Mononuclear cell (primary cell): Measurements from ENCODE around the gene ERC2. TPM values are rescaled to one million over a fixed set of nuclear protein-coding genes. Genes with fewer than 3 reads are reported as not detected.

Experiments used
- H3K27me3 ChIP-seq: 2 replicates; pipeline ENCODE4 v1.6.0; 2011; ENCODE audit warnings: low read length, control low read depth; ENCODE audit not compliant: insufficient read depth
- H3K4me1 ChIP-seq: 2 replicates; pipeline ENCODE4 v1.5.1; 2011; ENCODE audit warnings: mild to moderate bottlenecking, low read length, control low read depth; ENCODE audit not compliant: insufficient read depth
- H3K4me3 ChIP-seq: 2 replicates; pipeline ENCODE4 v1.5.1; 2011; ENCODE audit warnings: mild to moderate bottlenecking, low read length, moderate library complexity
- H3K9me3 ChIP-seq: 2 replicates; pipeline ENCODE4 v1.5.1; 2011; ENCODE audit warnings: low read depth, mild to moderate bottlenecking, control low read depth, low read length
- total RNA-seq: library from RNA; depleted of rRNA; stranded (reverse); fragments of >200 nt; gene quantifications from one replicate; pipeline ENCODE4 v1.2.3, GENCODE V29; 2012

Gene ERC2
- total RNA-seq, 1 donor = 0.10 TPM

DNA sequence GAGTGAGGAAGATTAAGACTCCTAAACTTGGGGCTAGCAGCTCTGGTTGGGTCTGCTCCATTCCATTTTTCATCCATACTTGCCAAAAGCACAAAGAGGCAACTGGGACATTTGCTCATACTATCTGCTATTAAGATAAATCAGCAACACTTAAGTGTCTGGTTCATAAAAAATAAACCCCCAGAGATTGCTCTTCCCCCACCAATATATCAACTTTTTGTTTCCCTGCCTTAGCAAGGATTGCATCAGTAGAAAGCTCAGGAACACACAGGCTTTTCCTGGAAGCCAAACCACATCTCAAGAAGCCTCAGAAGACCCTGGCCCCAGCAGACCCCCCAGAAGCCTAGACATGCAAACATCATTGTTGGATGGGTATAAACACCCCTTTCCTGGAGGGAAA, 748.8 kb downstream of the ERC2 start:
- H3K4me3 ChIP-seq = no peak overlapping the region
- H3K27me3 ChIP-seq = no peaks in the 10 kb centered on the region
- H3K9me3 ChIP-seq = no peaks in the 10 kb centered on the region
- H3K4me1 ChIP-seq = no peaks in the 10 kb centered on the region

DNA sequence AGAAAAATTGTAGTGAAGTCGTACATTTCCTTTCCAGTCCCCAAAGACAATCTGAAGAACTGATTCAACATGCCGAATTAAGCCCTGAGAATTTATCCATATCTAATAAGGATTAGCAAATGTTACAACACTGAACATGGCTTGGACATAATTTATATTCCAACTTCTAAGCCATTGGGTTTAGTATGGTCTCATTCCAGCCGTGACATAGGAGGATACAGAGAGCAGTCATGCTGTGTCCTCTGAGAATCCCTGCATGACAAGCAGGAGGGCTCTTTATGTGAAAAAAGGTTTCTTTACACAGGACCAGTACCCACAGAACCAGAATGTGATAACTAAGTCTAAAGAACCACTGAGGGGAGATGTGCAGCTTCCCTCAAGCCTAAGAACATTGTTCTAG, 749.3 kb downstream of the ERC2 start:
- no peaks in the 10 kb centered on the region for H3K9me3 ChIP-seq
- no peaks in the 10 kb centered on the region for H3K4me1 ChIP-seq
- no peak overlapping the region for H3K4me3 ChIP-seq
- no peaks in the 10 kb centered on the region for H3K27me3 ChIP-seq

DNA sequence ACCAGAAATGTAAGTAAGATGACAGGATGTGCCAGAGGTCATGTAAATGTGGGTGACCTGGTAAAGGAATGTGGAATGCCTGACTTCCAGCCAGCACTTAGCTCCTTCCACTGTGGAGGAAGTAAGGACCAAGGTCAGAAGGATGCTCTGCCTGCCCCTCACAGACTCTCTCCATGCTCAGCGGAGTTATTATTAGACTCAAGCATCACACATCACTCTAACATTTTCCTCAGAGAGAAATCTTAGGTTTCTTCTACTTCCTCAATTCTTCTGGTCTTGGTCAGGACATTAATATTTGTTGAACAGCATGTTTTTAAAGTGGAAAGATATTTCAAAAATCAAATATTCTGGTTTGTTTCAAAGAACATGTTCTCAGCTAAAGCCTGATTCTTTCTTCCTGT, 749.7 kb downstream of the ERC2 start:
- no peaks in the 10 kb centered on the region for H3K4me1 ChIP-seq
- H3K9me3 ChIP-seq = no peaks in the 10 kb centered on the region
- H3K27me3 ChIP-seq = no peaks in the 10 kb centered on the region
- H3K4me3 ChIP-seq = no peak overlapping the region

GRCh38 chr3:55718074-55718473, 750.2 kb downstream of the ERC2 start:
- Histone ChIP-seq H3K9me3 (no peaks in the 10 kb centered on the region), H3K4me1 (no peaks in the 10 kb centered on the region), H3K4me3 (no peak overlapping the region), H3K27me3 (no peaks in the 10 kb centered on the region)

GRCh38 chr3:55717481-55717880, 750.8 kb downstream of the ERC2 start:
- Histone ChIP-seq H3K4me3 (no peak overlapping the region), H3K9me3 (no peaks in the 10 kb centered on the region), H3K4me1 (no peaks in the 10 kb centered on the region), H3K27me3 (no peaks in the 10 kb centered on the region)

DNA sequence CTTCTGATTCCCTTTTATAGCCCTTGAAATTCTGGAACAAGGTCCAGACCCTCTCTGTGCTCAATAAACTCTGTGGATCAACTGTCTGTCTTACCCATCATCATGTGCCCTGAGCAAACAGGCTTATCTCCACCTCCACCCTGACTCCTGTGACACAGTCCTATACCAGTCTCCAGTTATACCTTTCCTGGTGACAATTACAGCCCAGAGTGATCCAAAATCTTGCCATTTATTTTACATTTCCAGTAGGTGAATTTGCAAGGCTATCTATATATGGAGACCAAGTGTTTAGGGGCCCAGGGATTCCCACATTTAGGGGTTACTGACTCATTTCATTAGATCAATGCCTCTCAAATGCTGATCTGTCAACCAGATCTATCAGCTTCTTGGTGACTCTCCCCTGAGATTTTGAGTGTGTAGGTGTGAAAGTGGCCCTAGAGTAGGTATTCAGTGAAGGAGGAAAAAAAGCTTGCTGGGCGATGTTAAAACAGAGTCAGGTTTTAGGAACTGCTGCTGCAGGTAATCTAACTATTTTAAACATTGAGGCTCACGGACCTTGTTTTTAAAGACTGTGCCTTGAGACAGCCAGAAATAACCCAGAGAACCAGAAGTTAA, 751.5 kb downstream of the ERC2 start:
- Histone ChIP-seq H3K4me1 (no peaks in the 10 kb centered on the region), H3K27me3 (no peaks in the 10 kb centered on the region), H3K9me3 (no peaks in the 10 kb centered on the region), H3K4me3 (no peak overlapping the region)

GRCh38 chr3:55716044-55716443, 752.2 kb downstream of the ERC2 start:
- Histone ChIP-seq H3K4me3 (no peak overlapping the region), H3K9me3 (no peaks in the 10 kb centered on the region), H3K4me1 (no peaks in the 10 kb centered on the region), H3K27me3 (no peaks in the 10 kb centered on the region)

DNA sequence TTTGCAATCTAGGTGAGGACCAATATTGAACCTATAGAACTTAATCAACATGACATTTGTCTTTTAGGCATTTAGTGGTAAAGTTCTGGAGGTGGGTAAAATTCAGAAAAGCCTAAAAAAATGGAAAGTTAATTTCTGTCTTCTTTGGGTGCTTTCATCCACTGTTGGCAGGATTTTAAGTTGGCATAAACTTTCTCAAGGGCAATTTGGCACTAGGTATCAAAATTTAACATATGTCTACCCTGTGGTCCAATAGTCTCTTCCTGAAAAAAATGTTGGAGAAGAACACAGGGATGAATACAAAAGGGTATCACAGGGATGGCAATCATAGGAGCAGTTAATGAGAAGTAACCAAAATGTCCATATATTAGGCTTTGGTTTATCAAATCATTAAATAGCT, 754.2 kb downstream of the ERC2 start:
- Histone ChIP-seq H3K27me3 (no peaks in the 10 kb centered on the region), H3K4me1 (no peaks in the 10 kb centered on the region), H3K9me3 (no peaks in the 10 kb centered on the region), H3K4me3 (no peak overlapping the region)

DNA sequence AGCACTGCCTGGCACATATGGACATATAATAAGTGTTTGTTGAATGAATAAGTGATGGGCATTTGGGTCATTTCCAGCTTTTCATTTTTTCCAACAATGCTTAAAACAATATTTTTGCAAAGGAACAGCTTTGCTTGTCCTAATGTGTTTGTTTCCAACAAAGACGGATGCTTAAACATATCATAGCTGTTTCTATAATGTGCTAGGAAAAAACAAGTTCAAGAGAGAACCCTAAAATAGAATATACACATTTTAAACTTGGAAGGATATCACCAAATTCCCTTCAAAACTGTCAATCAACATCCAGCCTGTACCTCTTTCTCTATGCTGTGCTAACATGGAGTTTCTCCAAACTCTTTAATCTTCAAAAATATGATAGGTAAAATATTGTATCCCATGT, 756.6 kb downstream of the ERC2 start:
- no peaks in the 10 kb centered on the region for H3K9me3 ChIP-seq
- H3K4me1 ChIP-seq = no peaks in the 10 kb centered on the region

GRCh38 chr3:55709411-55710012, 758.8 kb downstream of the ERC2 start:
- Histone ChIP-seq H3K4me3 (no peak overlapping the region), H3K27me3 (no peaks in the 10 kb centered on the region), H3K9me3 (no peaks in the 10 kb centered on the region), H3K4me1 (no peaks in the 10 kb centered on the region)

More for the DNA sequence above, 756.6 kb downstream of the ERC2 start:
- Histone ChIP-seq H3K4me3 (no peak overlapping the region), H3K27me3 (no peaks in the 10 kb centered on the region)

GRCh38 chr3:55708921-55709320, 759.3 kb downstream of the ERC2 start:
- H3K4me3 ChIP-seq = no peak overlapping the region
- H3K4me1 ChIP-seq = no peaks in the 10 kb centered on the region
- H3K9me3 ChIP-seq = no peaks in the 10 kb centered on the region
- H3K27me3 ChIP-seq = no peaks in the 10 kb centered on the region

- no peaks in the 10 kb centered on the region for H3K9me3 ChIP-seq
- H3K4me1 ChIP-seq = no peaks in the 10 kb centered on the region
- H3K4me3 ChIP-seq = no peak overlapping the region
- no peaks in the 10 kb centered on the region for H3K27me3 ChIP-seq
These were observed 760.0 kb downstream of the ERC2 start for GRCh38 chr3:55708242-55708641.

GRCh38 chr3:55704521-55704920, 763.7 kb downstream of the ERC2 start:
- H3K9me3 ChIP-seq = no peaks in the 10 kb centered on the region
- no peaks in the 10 kb centered on the region for H3K4me1 ChIP-seq
- H3K4me3 ChIP-seq = no peak overlapping the region
- no peaks in the 10 kb centered on the region for H3K27me3 ChIP-seq

DNA sequence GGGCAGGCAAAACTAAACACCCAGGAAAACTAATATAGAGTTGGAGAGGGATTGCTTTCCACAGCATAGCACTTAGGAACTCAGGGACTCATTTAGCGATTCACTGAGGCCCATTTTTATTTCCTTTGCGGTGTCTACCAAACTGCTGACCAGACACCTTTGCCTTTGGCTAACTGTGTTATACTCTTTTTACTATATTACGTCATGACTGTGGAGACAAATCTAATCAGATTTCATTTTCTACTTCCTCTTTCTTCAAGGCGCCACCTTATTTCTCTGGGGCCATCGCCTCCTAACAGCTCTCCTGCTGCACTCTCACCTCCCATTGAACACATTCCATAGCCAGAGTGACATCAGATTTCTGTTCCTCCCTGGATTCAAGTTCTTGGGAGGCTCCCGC, 765.4 kb downstream of the ERC2 start:
- H3K27me3 ChIP-seq = no peaks in the 10 kb centered on the region
- no peak overlapping the region for H3K4me3 ChIP-seq
- H3K4me1 ChIP-seq = no peaks in the 10 kb centered on the region
- H3K9me3 ChIP-seq = no peaks in the 10 kb centered on the region

DNA sequence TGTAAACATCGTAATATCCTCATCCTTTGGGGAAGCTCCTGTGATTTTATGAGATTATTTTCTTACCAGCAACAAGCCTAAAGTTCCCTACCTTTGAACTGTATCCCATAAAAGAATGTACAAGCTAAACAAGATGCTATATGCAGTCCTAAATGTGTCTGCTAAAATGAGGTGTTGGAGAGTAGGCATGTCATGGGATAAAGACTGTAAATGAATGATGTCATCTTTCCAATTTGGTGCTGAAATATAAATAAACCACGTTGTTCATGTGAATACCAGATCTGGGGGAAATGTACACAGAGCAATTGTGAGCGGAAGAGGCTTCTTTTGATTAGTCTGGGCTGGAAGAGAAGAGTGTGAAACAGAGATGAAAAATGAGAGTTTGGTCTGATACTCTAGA, 766.3 kb downstream of the ERC2 start:
- no peak overlapping the region for H3K4me3 ChIP-seq
- H3K4me1 ChIP-seq = no peaks in the 10 kb centered on the region
- no peaks in the 10 kb centered on the region for H3K9me3 ChIP-seq
- H3K27me3 ChIP-seq = no peaks in the 10 kb centered on the region

DNA sequence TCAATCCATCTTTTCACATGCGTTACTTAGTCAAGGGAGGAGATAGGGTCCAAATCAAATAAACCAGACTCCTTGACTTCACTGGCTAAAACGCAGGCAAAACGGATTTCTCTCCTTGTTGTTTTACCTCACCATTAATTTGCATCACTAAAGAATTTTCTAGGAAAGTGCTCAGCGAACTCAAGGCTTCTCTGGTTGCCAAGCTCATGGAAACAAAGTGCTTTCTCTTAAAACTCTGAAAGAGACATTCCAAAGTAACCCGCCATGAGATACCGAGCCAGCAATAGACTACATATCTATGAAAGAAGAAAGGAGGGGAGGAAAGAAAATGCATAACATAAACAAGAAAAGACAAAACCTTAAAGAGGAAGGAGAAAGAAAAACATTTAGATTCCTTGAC, 769.4 kb downstream of the ERC2 start:
- no peaks in the 10 kb centered on the region for H3K9me3 ChIP-seq
- H3K4me3 ChIP-seq = no peak overlapping the region
- H3K27me3 ChIP-seq = no peaks in the 10 kb centered on the region
- H3K4me1 ChIP-seq = no peaks in the 10 kb centered on the region
